Body of pancreas (tissue), 4 donors: ENCODE data around the gene HEPHL1.

Experiments
- POLR2A ChIP-seq, 3 donors: fragments of 450-650 bp; IDR thresholded peaks; one replicate each; pipeline ENCODE4 v1.6.1; 2016; ENCODE audit warnings: antibody characterized with exemption in 3 of 3, mild to moderate bottlenecking in 2 of 3
- TF ChIP-seq, protein P1 (sequence below), 7 experiments: fragments of 450-650 bp in 4 of 7; fragments of 200-600 bp in 3 of 7; sonication (generic) in 3 of 7; IDR thresholded peaks; one replicate each; pipeline ENCODE4 v1.5.1; 2016 to 2019; ENCODE audit warnings: antibody characterized with exemption in 7 of 7

DNA sequence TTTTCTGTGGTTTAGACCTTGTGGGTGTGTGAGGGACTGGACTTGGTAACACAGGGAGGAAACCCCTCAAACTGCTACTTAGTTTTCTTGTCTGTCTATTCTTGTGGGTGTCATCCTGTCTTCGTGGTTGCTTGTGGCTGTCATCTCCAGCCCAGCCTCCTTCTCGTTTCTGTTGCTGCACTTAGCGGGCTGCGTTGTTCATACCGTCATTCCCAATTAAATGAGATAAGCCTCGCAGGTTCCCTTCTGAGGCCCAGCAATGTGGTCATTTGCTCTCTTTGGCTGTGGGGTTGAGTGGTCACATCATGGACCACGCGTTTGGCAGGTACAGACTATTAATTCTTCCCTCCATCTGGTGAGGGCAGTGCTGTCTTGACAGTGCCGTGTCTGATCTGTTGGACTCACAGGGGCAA is 126.3 kb downstream of the HEPHL1 start:
- TF ChIP-seq, protein P1, sequence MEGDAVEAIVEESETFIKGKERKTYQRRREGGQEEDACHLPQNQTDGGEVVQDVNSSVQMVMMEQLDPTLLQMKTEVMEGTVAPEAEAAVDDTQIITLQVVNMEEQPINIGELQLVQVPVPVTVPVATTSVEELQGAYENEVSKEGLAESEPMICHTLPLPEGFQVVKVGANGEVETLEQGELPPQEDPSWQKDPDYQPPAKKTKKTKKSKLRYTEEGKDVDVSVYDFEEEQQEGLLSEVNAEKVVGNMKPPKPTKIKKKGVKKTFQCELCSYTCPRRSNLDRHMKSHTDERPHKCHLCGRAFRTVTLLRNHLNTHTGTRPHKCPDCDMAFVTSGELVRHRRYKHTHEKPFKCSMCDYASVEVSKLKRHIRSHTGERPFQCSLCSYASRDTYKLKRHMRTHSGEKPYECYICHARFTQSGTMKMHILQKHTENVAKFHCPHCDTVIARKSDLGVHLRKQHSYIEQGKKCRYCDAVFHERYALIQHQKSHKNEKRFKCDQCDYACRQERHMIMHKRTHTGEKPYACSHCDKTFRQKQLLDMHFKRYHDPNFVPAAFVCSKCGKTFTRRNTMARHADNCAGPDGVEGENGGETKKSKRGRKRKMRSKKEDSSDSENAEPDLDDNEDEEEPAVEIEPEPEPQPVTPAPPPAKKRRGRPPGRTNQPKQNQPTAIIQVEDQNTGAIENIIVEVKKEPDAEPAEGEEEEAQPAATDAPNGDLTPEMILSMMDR (IDR thresholded peaks at IDR 0.05): no peak
- no peak for TF ChIP-seq POLR2A (IDR thresholded peaks at IDR 0.05)
